Heart right ventricle (tissue), 16 donors: ENCODE data around the gene PJA1. TPM values are rescaled to one million over a fixed set of nuclear protein-coding genes. Genes with fewer than 3 reads are reported as not detected.

Experiments used
- ATAC-seq, 8 donors: fragments of 200-7000 bp; cut with Tn5 transposase; one replicate each; pipeline ENCODE4 v1.9.1; 2020; ENCODE audit warnings: mild to moderate bottlenecking in 8 of 8, moderate library complexity in 8 of 8, moderate number of reproducible peaks in 1 of 8
- DNase-seq, 2 donors: peaks; one replicate each; pipeline ENCODE4 v3.0.0-alpha.2; 2020
- H3K27ac ChIP-seq, 10 donors: fragments of 200-600 bp; sonication (generic) in 2 of 10; one replicate each; pipeline versions ENCODE4 v1.5.0 to v1.8.0; 2020 to 2022; ENCODE audit warnings: mild to moderate bottlenecking in 3 of 10
- H3K27me3 ChIP-seq, 7 donors: fragments of 200-600 bp; one replicate each; pipeline ENCODE4 v1.8.0; 2021 to 2022; ENCODE audit warnings: mild to moderate bottlenecking in 2 of 7
- H3K36me3 ChIP-seq, 9 donors: fragments of 200-600 bp; sonication (generic) in 1 of 9; one replicate each; pipeline versions ENCODE4 v1.5.0 to v1.8.0; 2020 to 2022; ENCODE audit warnings: mild to moderate bottlenecking in 2 of 9
- H3K4me1 ChIP-seq, 9 donors: fragments of 200-600 bp; sonication (generic) in 1 of 9; one replicate each; pipeline versions ENCODE4 v1.5.0 to v1.8.0; 2020 to 2022; ENCODE audit warnings: mild to moderate bottlenecking in 4 of 9
- H3K4me3 ChIP-seq, 10 donors: fragments of 200-600 bp; sonication (generic) in 2 of 10; one replicate each; pipeline versions ENCODE4 v1.5.0 to v1.8.0; 2020 to 2022; ENCODE audit warnings: mild to moderate bottlenecking in 7 of 10, moderate library complexity in 2 of 10
- H3K9me3 ChIP-seq, 11 donors: fragments of 200-600 bp in 10 of 11; sonication (generic) in 2 of 11; one replicate each; pipeline versions ENCODE4 v1.5.0 to v1.8.0; 2013 to 2022; ENCODE audit warnings: mild to moderate bottlenecking in 2 of 11, control low read depth in 1 of 11, moderate library complexity in 1 of 11
- WGBS, 2 donors: extraction: QIAGEN DNeasy Blood & Tissue Kit; methylation state at CpG; one replicate each; pipeline ENCODE4 v1.1.7; 2013; ENCODE audit warnings: inconsistent platforms in 1 of 2; 5-methylcytosine and 5-hydroxymethylcytosine counted together
- intact Hi-C, 10 donors: fragments of 100-400 bp; cut with DNase I; formaldehyde crosslinking; loops; one replicate each; pipeline versions ENCODE4 v1.11.1 to v1.14.2; 2022
- polyA plus RNA-seq, 2 donors: library from polyadenylated mRNA; stranded (reverse); fragments of 200-250 nt; gene quantifications; one replicate each; pipeline ENCODE4 v1.2.3, GENCODE V29; 2013
- total RNA-seq, 10 donors: library from RNA; stranded (reverse); fragmentation: NEBNext Ultra II Directional in 3 of 10; extraction: Animal tissue kit (Norgen Biotek cat#: 25700) in 3 of 10; gene quantifications; one replicate each; pipeline versions ENCODE4 v1.2.1 to v1.2.4, GENCODE V29; 2021 to 2023
- TF ChIP-seq, protein P1 (sequence below), 9 donors: fragments of 200-600 bp; sonication (generic) in 2 of 9; IDR thresholded peaks; one replicate each; pipeline versions ENCODE4 v1.5.0 to v1.8.0; 2021 to 2022; ENCODE audit warnings: antibody characterized with exemption in 9 of 9, mild to moderate bottlenecking in 5 of 9, moderate library complexity in 1 of 9
- donor health status: Arrhythmogenic right ventricular cardiomyopathy.
- donor health status: ischemic (EF 13 %, LVEDD 7.1; RV severe dilation, severe dysfunction).
- donor health status: healthy with polysubstance abuse.
- donor health status: DM: no; HTN: yes; CAD: no.
- donor health status: DM: no; HTN: no; CAD: no.
- donor health status: ischemic (EF 25% LVEDD 6.9; RV normal size, moderate dysfunction).
- donor health status: ischemic (EF 25% LVEDD 5.7; RV mildly dilated, moderate dysfunction).
- donor health status: healthy.
- donor health status: DM: yes; HTN: yes; CAD: no.
- donor health status: Ischemic cardiomyopathy.
- donor health status: ischemic (EF 35%, LVEDD 5.7; RV mildly dilated, moderate dysfunction).
- donor health status: nonischemic (EF 11% LVEDD 7.7; RV severe dilation, severe dysfunction).
- donor health status: DM: yes; HTN: yes; CAD: no.
- donor health status: PGD.
- donor health status: ischemic (EF 29% LVEDD 5.4; RV normal size, mild dysfunction).
- donor health status: nonischemic (EF 23%, LVEDD 6.1; RV moderate dilation, normal function).

The PJA1 gene
- total and polyA plus RNA-seq, 12 donors, result 4.5 to 20.2 (median 15.0) TPM

DNA sequence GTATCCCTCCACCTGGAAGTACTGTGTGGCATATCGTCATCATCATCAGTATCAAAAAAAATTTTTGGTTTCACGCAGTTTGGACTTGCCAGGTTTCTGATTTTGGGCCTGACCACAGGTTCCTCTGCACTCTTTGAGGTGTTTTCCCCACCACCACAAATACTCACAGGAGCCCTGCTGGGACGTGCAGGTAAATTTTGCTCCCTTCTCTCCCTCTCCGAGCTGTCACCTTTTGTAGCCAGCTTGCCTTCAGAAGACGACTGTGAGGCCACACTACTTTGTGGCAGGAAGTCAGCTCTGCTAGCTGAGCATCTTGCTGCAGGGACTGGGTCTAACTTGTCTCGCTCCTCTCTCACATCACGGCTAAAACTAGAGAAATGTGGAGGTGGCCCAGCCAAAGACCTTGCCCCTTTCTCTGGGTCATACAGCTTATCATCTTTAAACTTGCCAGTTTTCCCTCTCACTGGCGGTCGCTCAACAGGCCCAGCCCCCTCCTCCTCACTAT, 2.8 kb downstream of the PJA1 start:
- Histone ChIP-seq H3K27ac (no peak overlapping the region), H3K9me3 (peaks cover 0 to 4% (median 0%) of the 10 kb centered on the region in 11 donors), H3K36me3 (peaks cover 0 to 13% (median 0%) of the 10 kb centered on the region in 9 donors), H3K27me3 (peaks cover 0 to 38% (median 0%) of the 10 kb centered on the region in 7 donors), H3K4me1 (peaks cover 0 to 20% (median 5%) of the 10 kb centered on the region in 9 donors), H3K4me3 (no peak overlapping the region)
- TF ChIP-seq, protein P1, sequence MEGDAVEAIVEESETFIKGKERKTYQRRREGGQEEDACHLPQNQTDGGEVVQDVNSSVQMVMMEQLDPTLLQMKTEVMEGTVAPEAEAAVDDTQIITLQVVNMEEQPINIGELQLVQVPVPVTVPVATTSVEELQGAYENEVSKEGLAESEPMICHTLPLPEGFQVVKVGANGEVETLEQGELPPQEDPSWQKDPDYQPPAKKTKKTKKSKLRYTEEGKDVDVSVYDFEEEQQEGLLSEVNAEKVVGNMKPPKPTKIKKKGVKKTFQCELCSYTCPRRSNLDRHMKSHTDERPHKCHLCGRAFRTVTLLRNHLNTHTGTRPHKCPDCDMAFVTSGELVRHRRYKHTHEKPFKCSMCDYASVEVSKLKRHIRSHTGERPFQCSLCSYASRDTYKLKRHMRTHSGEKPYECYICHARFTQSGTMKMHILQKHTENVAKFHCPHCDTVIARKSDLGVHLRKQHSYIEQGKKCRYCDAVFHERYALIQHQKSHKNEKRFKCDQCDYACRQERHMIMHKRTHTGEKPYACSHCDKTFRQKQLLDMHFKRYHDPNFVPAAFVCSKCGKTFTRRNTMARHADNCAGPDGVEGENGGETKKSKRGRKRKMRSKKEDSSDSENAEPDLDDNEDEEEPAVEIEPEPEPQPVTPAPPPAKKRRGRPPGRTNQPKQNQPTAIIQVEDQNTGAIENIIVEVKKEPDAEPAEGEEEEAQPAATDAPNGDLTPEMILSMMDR (IDR thresholded peaks at IDR 0.05), result no peak
- WGBS, 2 donors, result 84 to 87% methylated on average over 9 of the region's 9 CpGs
- DNase-seq (no peak), ATAC-seq (no peak)
- intact Hi-C loops, result loop anchor here in 1 of 10 donors (10.0 kb wide), 1 partner anchor 52 kb away; no protein-coding TSS in a partner anchor

DNA sequence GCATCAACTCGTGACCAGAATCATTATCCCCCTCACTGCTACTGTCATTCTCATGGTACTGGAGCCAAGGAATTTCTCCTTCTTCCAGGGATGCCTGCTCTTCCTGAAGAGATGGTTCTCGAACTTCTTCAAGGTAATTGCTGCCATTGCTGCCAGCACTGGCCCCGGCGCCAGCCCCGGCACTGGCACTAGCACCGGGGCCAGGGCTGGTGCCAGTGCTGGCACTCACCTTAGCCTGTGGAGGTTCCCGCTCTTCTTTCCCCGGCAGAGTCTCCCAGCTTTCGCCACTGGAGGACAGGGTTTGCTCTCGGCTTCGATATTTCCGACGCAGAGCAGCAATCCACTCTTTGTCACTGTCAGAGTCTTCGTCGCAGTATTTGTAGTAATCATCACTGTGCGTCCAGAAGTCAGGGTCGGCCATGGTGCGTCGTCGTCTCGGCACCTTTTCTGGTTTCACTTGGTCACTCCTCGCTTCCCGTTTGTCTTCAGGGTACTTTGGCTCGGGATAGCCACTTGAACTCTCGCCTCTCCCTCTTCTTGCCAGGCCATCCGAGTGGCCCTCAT, 3.4 kb downstream of the PJA1 start:
- Histone ChIP-seq H3K27me3 (peaks cover 0 to 39% (median 0%) of the 10 kb centered on the region in 7 donors), H3K9me3 (peaks cover 0 to 4% (median 0%) of the 10 kb centered on the region in 11 donors), H3K36me3 (peaks cover 0 to 13% (median 0%) of the 10 kb centered on the region in 9 donors), H3K27ac (no peak overlapping the region), H3K4me3 (no peak overlapping the region), H3K4me1 (peaks cover 0 to 20% (median 5%) of the 10 kb centered on the region in 9 donors)
- no peak for ATAC-seq
- TF ChIP-seq, protein P1 (IDR thresholded peaks at IDR 0.05), result no peak
- no peak for DNase-seq
- WGBS, 2 donors, result 88 to 94% methylated on average over 26 of the region's 26 CpGs
- intact Hi-C loops, result loop anchor here in 1 of 10 donors (10.0 kb wide), 1 partner anchor 53 kb away; no protein-coding TSS in a partner anchor

DNA sequence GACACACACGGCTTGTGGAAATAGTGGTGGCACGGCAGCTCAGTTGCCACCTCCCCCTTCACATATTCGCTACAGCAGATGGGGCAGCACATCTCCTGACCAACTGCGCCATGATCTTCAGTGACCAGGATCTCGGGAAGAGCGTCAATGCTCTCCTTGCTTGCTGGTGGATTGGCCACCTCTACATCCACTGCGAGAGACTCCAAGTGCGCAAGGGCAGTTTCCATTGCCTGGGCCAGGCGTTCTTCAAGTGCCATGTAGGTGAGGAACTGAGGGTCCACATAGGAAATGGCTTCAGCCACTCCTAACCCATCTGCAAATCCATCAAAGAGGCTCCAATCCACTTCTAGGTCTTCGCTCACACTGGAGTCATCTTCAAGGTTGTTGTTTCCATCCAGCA, 3.9 kb downstream of the PJA1 start:
- DNase-seq (no peak), ATAC-seq (no peak)
- intact Hi-C loops, result loop anchor here in 1 of 10 donors (10.0 kb wide), 1 partner anchor 53 kb away; no protein-coding TSS in a partner anchor
- TF ChIP-seq, protein P1 (IDR thresholded peaks at IDR 0.05), result no peak
- H3K9me3 ChIP-seq, result peaks cover 0 to 4% (median 0%) of the 10 kb centered on the region in 11 donors
- peaks cover 0 to 20% (median 5%) of the 10 kb centered on the region in 9 donors for H3K4me1 ChIP-seq
- no peak overlapping the region for H3K27ac ChIP-seq
- H3K4me3 ChIP-seq, result no peak overlapping the region
- H3K27me3 ChIP-seq, result peaks cover 0 to 39% (median 0%) of the 10 kb centered on the region in 7 donors
- peaks cover 0 to 13% (median 0%) of the 10 kb centered on the region in 9 donors for H3K36me3 ChIP-seq
- WGBS, 2 donors, result 91 to 92% methylated on average over 9 to 10 of the region's 10 CpGs

- peaks cover 0 to 33% (median 0%) of the 10 kb centered on the region in 7 donors for H3K27me3 ChIP-seq
- intact Hi-C loops, result loop anchor here in 2 of 10 donors (5.0 to 10.0 kb wide), 2 partner anchors 64 to 334 kb away; partner anchors contain the start of gene EFNB1 (in 1 of the 2)
- no peak overlapping the region for H3K27ac ChIP-seq
- peaks cover 0 to 16% (median 5%) of the 10 kb centered on the region in 9 donors for H3K4me1 ChIP-seq
- peaks cover 0 to 13% (median 0%) of the 10 kb centered on the region in 9 donors for H3K36me3 ChIP-seq
- peak; percentile 68 to 89 (median 82) for ATAC-seq
- TF ChIP-seq, protein P1 (IDR thresholded peaks at IDR 0.05), result peak; percentile 18 to 66 (median 53)
- 42 to 44% methylated on average over 13 of the region's 13 CpGs for WGBS, 2 donors
- peak; percentile 41 to 73 for DNase-seq
- H3K9me3 ChIP-seq, result no peaks in the 10 kb centered on the region
- H3K4me3 ChIP-seq, result no peak overlapping the region
Observed at GRCh38 chrX:69158166-69158980, 6.9 kb downstream of the PJA1 start.
